CD4-positive, alpha-beta memory T cell (primary cell): ENCODE results near the gene PRAMEF4. TPM values are rescaled to one million over a fixed set of nuclear protein-coding genes. Genes with fewer than 3 reads are reported as not detected.
"Not testable (repeated sequence)": the region's sequence is repeated elsewhere in the genome, so short reads cannot be mapped to it uniquely, and the experiment has no call there.

Source experiments
- CTCF ChIA-PET: fragments of 350-600 bp; sonication (Branson Sonifier 250); formaldehyde crosslinking; loops from one replicate; lab custom pipeline; 2021; ENCODE audit warnings: inconsistent platforms; ENCODE audit not compliant: partially characterized antibody; lab: Charles Lee
- POLR2A ChIA-PET: fragments of 350-600 bp; sonication (Branson Sonifier 250); formaldehyde crosslinking; loops from one replicate; lab custom pipeline; 2021; ENCODE audit not compliant: partially characterized antibody; lab: Charles Lee
- DNase-seq, 5 donors: peaks; one replicate each; pipeline versions ENCODE4 v3.0.0 to v3.0.0-alpha.2; 2020 to 2022; ENCODE audit warnings: mixed read lengths in 1 of 5
- H3K27ac ChIP-seq: one replicate; pipeline ENCODE4 v1.7.0; 2013; ENCODE audit warnings: low read depth, low read length
- H3K27me3 ChIP-seq: 2 replicates; pipeline ENCODE4 v1.7.0; 2013; ENCODE audit warnings: mild to moderate bottlenecking, low read length, moderate library complexity; ENCODE audit not compliant: insufficient read depth
- H3K36me3 ChIP-seq: 2 replicates; pipeline ENCODE4 v1.7.0; 2013; ENCODE audit warnings: mild to moderate bottlenecking, low read length, moderate library complexity; ENCODE audit not compliant: insufficient read depth
- H3K4me1 ChIP-seq: 2 replicates; pipeline ENCODE4 v1.7.0; 2013; ENCODE audit warnings: mild to moderate bottlenecking, low read length, moderate library complexity; ENCODE audit not compliant: insufficient read depth
- H3K4me3 ChIP-seq, 2 donors: one replicate each; pipeline ENCODE4 v1.7.0; 2013; ENCODE audit warnings: low read length in 2 of 2, mild to moderate bottlenecking in 1 of 2
- H3K9me3 ChIP-seq, 2 donors: one replicate each; pipeline ENCODE4 v1.7.0; 2013; ENCODE audit warnings: low read length in 2 of 2, control low read depth in 1 of 2; ENCODE audit not compliant: control insufficient read depth in 1 of 2
- H3K27ac Mint-ChIP-seq, 7 donors: one replicate each; pipeline ENCODE4 v1.8.0; 2020 to 2021; ENCODE audit warnings: mixed read lengths in 7 of 7, mild to moderate bottlenecking in 6 of 7, inconsistent platforms in 3 of 7, moderate library complexity in 3 of 7
- H3K27me3 Mint-ChIP-seq, 2 donors: one replicate each; pipeline ENCODE4 v1.8.0; 2020 to 2021; ENCODE audit warnings: mixed read lengths in 2 of 2
- H3K36me3 Mint-ChIP-seq, 2 donors: one replicate each; pipeline ENCODE4 v1.8.0; 2020 to 2021; ENCODE audit warnings: mixed read lengths in 2 of 2, inconsistent platforms in 1 of 2, mild to moderate bottlenecking in 1 of 2
- H3K4me1 Mint-ChIP-seq, 4 donors: one replicate each; pipeline ENCODE4 v1.8.0; 2020 to 2021; ENCODE audit warnings: mixed read lengths in 4 of 4, mild to moderate bottlenecking in 1 of 4
- H3K4me3 Mint-ChIP-seq, 8 donors: one replicate each; pipeline ENCODE4 v1.8.0; 2020 to 2021; ENCODE audit warnings: mixed read lengths in 8 of 8, mild to moderate bottlenecking in 7 of 8, moderate library complexity in 6 of 8, inconsistent platforms in 3 of 8
- H3K9me3 Mint-ChIP-seq, 8 donors: one replicate each; pipeline ENCODE4 v1.8.0; 2020 to 2021; ENCODE audit warnings: mixed read lengths in 8 of 8, mild to moderate bottlenecking in 5 of 8, inconsistent platforms in 3 of 8, moderate library complexity in 1 of 8
- intact Hi-C: fragments of 100-400 bp; cut with micrococcal nuclease; formaldehyde crosslinking; loops from one replicate; pipeline ENCODE4 v1.15.1; 2023
- polyA plus RNA-seq, 2 donors: library from polyadenylated mRNA; unstranded; fragments of 300-500 nt; fragmentation: Illumina TruSeq; gene quantifications; one replicate each; pipeline ENCODE4 v1.2.3, GENCODE V29; 2021
- total RNA-seq, 2 experiments: library from RNA; stranded (reverse); gene quantifications; one replicate each; pipeline ENCODE4 v1.2.3, GENCODE V29; 2021

The PRAMEF4 gene
- total RNA-seq (not detected), polyA plus RNA-seq (not detected)

GRCh38 chr1:12886101-12886500 is at the start of gene PRAMEF4:
PRAMEF4 (minus strand) TSS chr1:12886201; CDS start chr1:12883394, 2,807 bp downstream.
- intact Hi-C loops, H3K9me3 Mint-ChIP-seq, DNase-seq, H3K27me3 Mint-ChIP-seq, H3K27me3 ChIP-seq, H3K36me3 Mint-ChIP-seq, CTCF ChIA-PET, H3K4me1 Mint-ChIP-seq, POLR2A ChIA-PET, H3K9me3 ChIP-seq, H3K27ac ChIP-seq, H3K4me1 ChIP-seq, H3K4me3 ChIP-seq, H3K36me3 ChIP-seq, H3K4me3 Mint-ChIP-seq: not testable (repeated sequence)
- H3K27ac Mint-ChIP-seq, result peak within 1 kb of the TSS in 1 of 7 donors; percentile 22

DNA sequence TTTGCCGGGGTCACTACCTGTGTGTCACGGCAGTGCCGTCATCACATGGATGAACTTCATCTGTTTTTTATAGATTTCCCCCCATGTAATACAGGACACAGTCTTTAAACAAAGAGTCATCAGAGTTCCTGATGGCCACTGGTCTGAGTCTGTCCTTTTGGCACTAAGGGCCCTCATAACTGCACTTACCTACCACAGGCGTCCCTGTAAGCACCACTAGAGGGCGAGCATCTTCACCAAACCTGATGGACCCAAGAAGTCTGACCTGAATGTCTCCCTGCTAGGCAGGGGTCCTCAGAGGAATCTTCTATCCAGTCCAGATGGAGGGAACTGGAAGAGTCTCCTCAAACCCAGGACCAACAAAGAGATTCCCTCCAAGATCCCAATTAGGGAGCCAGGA is 38.4 kb upstream of the PRAMEF4 start:
- intact Hi-C loops, H3K4me3 ChIP-seq, DNase-seq, H3K4me1 Mint-ChIP-seq, H3K4me3 Mint-ChIP-seq, H3K27me3 Mint-ChIP-seq, CTCF ChIA-PET, H3K9me3 Mint-ChIP-seq, H3K36me3 ChIP-seq, H3K4me1 ChIP-seq, H3K27me3 ChIP-seq, H3K36me3 Mint-ChIP-seq, H3K9me3 ChIP-seq, POLR2A ChIA-PET, H3K27ac ChIP-seq, H3K27ac Mint-ChIP-seq: not testable (repeated sequence)

- intact Hi-C loops, H3K36me3 ChIP-seq, H3K9me3 ChIP-seq, H3K4me1 Mint-ChIP-seq, DNase-seq, H3K27me3 ChIP-seq, H3K27me3 Mint-ChIP-seq, H3K4me3 Mint-ChIP-seq, H3K27ac ChIP-seq, CTCF ChIA-PET, H3K4me1 ChIP-seq, H3K4me3 ChIP-seq, POLR2A ChIA-PET, H3K27ac Mint-ChIP-seq, H3K9me3 Mint-ChIP-seq, H3K36me3 Mint-ChIP-seq: not testable (repeated sequence)
These were observed 35.7 kb upstream of the PRAMEF4 start for GRCh38 chr1:12921749-12922148.

GRCh38 chr1:12916310-12916709 is 30.3 kb upstream of the PRAMEF4 start, which contains the start of gene PRAMEF7:
PRAMEF7 (plus strand) TSS chr1:12916610; CDS start chr1:12917693, 1,083 bp downstream.
- H3K27ac Mint-ChIP-seq, H3K36me3 Mint-ChIP-seq, DNase-seq, H3K9me3 Mint-ChIP-seq, H3K36me3 ChIP-seq, H3K27me3 ChIP-seq, CTCF ChIA-PET, H3K27ac ChIP-seq, POLR2A ChIA-PET, H3K9me3 ChIP-seq, H3K4me3 ChIP-seq, H3K4me1 Mint-ChIP-seq, H3K4me1 ChIP-seq, H3K27me3 Mint-ChIP-seq, H3K4me3 Mint-ChIP-seq, intact Hi-C loops: not testable (repeated sequence)

DNA sequence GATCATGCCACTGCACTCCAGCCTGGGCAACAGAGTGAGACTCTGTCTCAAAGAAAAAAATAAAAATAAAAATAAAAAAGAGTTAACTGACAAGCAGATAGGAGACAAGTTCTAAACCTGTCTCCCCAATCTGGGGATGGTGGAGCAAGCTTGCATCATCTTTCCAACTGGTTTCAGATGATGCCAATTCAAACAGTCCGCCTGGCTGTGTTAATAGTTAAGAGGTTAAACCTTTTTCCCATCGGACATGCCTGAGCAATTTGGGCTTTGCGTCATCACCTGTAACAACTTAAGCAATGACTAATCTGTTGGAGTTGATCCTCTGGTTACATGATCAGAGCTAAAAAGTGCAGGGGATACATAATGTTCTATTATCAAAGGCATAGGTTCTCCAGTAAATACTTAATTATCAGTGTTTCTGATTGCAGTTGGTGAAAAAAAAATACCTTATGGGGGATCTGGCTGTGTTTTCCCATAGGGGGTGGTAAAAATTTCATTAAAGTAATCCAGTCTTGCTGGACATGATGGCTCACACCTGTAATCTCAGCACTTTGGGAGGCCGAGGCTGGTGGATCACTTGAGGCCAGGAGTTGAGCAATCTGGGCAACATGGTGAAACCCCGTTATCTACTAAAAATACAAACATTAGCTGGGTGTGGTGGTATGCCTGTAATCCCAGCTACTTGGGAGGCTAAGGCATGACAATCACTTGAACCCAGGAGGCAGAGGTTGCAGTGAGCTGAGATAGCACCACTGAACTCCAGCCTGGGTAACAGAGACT is 18.0 kb upstream of the PRAMEF4 start:
- intact Hi-C loops, DNase-seq, H3K4me1 ChIP-seq, POLR2A ChIA-PET, CTCF ChIA-PET, H3K9me3 ChIP-seq, H3K4me3 ChIP-seq, H3K36me3 Mint-ChIP-seq, H3K4me3 Mint-ChIP-seq, H3K27me3 Mint-ChIP-seq, H3K9me3 Mint-ChIP-seq, H3K36me3 ChIP-seq, H3K27me3 ChIP-seq, H3K4me1 Mint-ChIP-seq, H3K27ac ChIP-seq, H3K27ac Mint-ChIP-seq: not testable (repeated sequence)

- DNase-seq, H3K9me3 Mint-ChIP-seq, H3K36me3 Mint-ChIP-seq, intact Hi-C loops, H3K4me3 ChIP-seq, H3K4me3 Mint-ChIP-seq, H3K9me3 ChIP-seq, H3K4me1 Mint-ChIP-seq, H3K27ac Mint-ChIP-seq, H3K27ac ChIP-seq, H3K4me1 ChIP-seq, CTCF ChIA-PET, H3K36me3 ChIP-seq, H3K27me3 ChIP-seq, H3K27me3 Mint-ChIP-seq, POLR2A ChIA-PET: not testable (repeated sequence)
These were observed 13.2 kb upstream of the PRAMEF4 start for GRCh38 chr1:12899186-12899585.

DNA sequence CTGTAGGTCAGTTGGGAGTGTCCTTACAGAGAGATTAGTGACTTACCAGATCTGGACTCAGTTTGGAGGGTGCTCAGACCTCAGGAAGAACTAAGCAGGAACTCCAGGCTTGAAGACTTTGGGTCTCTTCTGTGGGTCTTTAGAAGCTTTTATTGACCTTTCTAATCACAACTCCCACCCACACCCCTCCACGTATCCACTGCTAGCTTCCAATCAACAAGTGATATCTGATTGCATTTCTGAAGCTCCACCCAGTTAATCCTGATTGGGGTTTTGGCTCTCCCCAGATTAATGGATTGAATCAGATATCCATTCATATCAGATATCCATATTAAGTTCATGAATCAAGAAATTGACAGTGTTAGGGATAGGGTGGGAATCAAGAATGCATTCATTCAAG is 12.2 kb upstream of the PRAMEF4 start, which contains the start of gene PRAMEF10:
Gene PRAMEF10, minus strand, starts transcription at position 101 of the 400 bp plus-strand sequence. CDS start 2,423 bp downstream, outside the sequence.
- H3K36me3 ChIP-seq, H3K27ac Mint-ChIP-seq, POLR2A ChIA-PET, H3K4me1 Mint-ChIP-seq, H3K36me3 Mint-ChIP-seq, H3K27me3 ChIP-seq, H3K4me1 ChIP-seq, intact Hi-C loops, H3K4me3 Mint-ChIP-seq, H3K27me3 Mint-ChIP-seq, H3K4me3 ChIP-seq, H3K9me3 ChIP-seq, DNase-seq, H3K9me3 Mint-ChIP-seq, CTCF ChIA-PET, H3K27ac ChIP-seq: not testable (repeated sequence)
